KOPT-K1 (cell line): ENCODE measurements around the gene ATP4A.

Experiments
- H3K27ac ChIP-seq: fragments of 200-600 bp; sonication (generic); 2 replicates; pipeline ENCODE4 v1.5.1; 2016; ENCODE audit warnings: antibody characterized with exemption, mild to moderate bottlenecking, low read depth, low read length; ENCODE audit not compliant: poor library complexity, severe bottlenecking
- H3K36me3 ChIP-seq: fragments of 200-600 bp; sonication (generic); 2 replicates; pipeline ENCODE4 v1.5.1; 2017; ENCODE audit warnings: antibody characterized with exemption, mild to moderate bottlenecking, low read length, moderate library complexity; ENCODE audit not compliant: insufficient read depth
- H3K9me3 ChIP-seq: fragments of 200-600 bp; sonication (generic); 2 replicates; pipeline ENCODE4 v1.5.1; 2017; ENCODE audit warnings: antibody characterized with exemption, low read length, mild to moderate bottlenecking; ENCODE audit not compliant: insufficient read depth, poor library complexity, severe bottlenecking

Gene ATP4A

GRCh38 chr19:35511337-35511736, 52.1 kb downstream of the ATP4A start:
- Histone ChIP-seq H3K9me3 (no peaks in the 10 kb centered on the region), H3K27ac (no peak overlapping the region), H3K36me3 (no peaks in the 10 kb centered on the region)

GRCh38 chr19:35510626-35510964, 52.9 kb downstream of the ATP4A start:
- H3K27ac ChIP-seq: no peak overlapping the region
- no peaks in the 10 kb centered on the region for H3K9me3 ChIP-seq
- no peaks in the 10 kb centered on the region for H3K36me3 ChIP-seq

- Histone ChIP-seq H3K36me3 (no peaks in the 10 kb centered on the region), H3K27ac (no peak overlapping the region), H3K9me3 (no peaks in the 10 kb centered on the region)
Measured at GRCh38 chr19:35509861-35510625, 53.4 kb downstream of the ATP4A start.

- Histone ChIP-seq H3K27ac (no peak overlapping the region), H3K9me3 (no peaks in the 10 kb centered on the region), H3K36me3 (no peaks in the 10 kb centered on the region)
Measured at GRCh38 chr19:35509018-35509652, 54.3 kb downstream of the ATP4A start.

GRCh38 chr19:35508129-35508528, 55.3 kb downstream of the ATP4A start:
- Histone ChIP-seq H3K9me3 (no peaks in the 10 kb centered on the region), H3K36me3 (no peaks in the 10 kb centered on the region), H3K27ac (no peak overlapping the region)

GRCh38 chr19:35507561-35507960, 55.9 kb downstream of the ATP4A start:
- Histone ChIP-seq H3K27ac (no peak overlapping the region), H3K9me3 (no peaks in the 10 kb centered on the region), H3K36me3 (no peaks in the 10 kb centered on the region)

GRCh38 chr19:35506011-35506410, 57.4 kb downstream of the ATP4A start:
- Histone ChIP-seq H3K9me3 (no peaks in the 10 kb centered on the region), H3K36me3 (no peaks in the 10 kb centered on the region), H3K27ac (no peak overlapping the region)

- Histone ChIP-seq H3K9me3 (no peaks in the 10 kb centered on the region), H3K36me3 (no peaks in the 10 kb centered on the region)
Measured at GRCh38 chr19:35502751-35503150, 60.7 kb downstream of the ATP4A start.

GRCh38 chr19:35501684-35502083, 61.8 kb downstream of the ATP4A start:
- no peak overlapping the region for H3K27ac ChIP-seq
- no peaks in the 10 kb centered on the region for H3K36me3 ChIP-seq
- H3K9me3 ChIP-seq: no peaks in the 10 kb centered on the region

More at GRCh38 chr19:35502751-35503150, 60.7 kb downstream of the ATP4A start:
- no peak overlapping the region for H3K27ac ChIP-seq

- no peaks in the 10 kb centered on the region for H3K36me3 ChIP-seq
- H3K27ac ChIP-seq: no peak overlapping the region
- H3K9me3 ChIP-seq: no peaks in the 10 kb centered on the region
Measured at GRCh38 chr19:35500611-35501010, 62.8 kb downstream of the ATP4A start.
